ENCODE data around the gene RPSA.

- TF ChIP-seq CTCF (IDR thresholded peaks at IDR 0.05): no peak
- TF ChIP-seq POLR2A (IDR thresholded peaks at IDR 0.05): no peak
Measured at GRCh38 chr3:39449796-39450195, 43.3 kb downstream of the RPSA start.

Measured in transverse colon (tissue), 3 donors.